Measurements from ENCODE around the gene ATG2A. TPM values are rescaled to one million over a fixed set of nuclear protein-coding genes. Genes with fewer than 3 reads are reported as not detected.

ATG2A gene
- total RNA-seq, 1 experiment from 2014 or later, result 28.6 TPM

GRCh38 chr11:64883575-64883974 is 33.4 kb downstream of the ATG2A start:
- Histone ChIP-seq H3K36me3 (ENCODE audit: insufficient read depth, low read length, poor library complexity, severe bottlenecking) (no peaks in the 10 kb centered on the region), H3K9me3 (ENCODE audit: low read depth, low read length, poor library complexity, severe bottlenecking) (no peaks in the 10 kb centered on the region), H3K4me1 (ENCODE audit: insufficient read depth, low read length, poor library complexity, severe bottlenecking) (peaks cover 5% of the 10 kb centered on the region), H3K27me3 (replicated peaks; ENCODE audit: insufficient read depth, low read depth, low read length, poor library complexity) (no peaks in the 10 kb centered on the region), H3K4me3 (ENCODE audit: low read depth, low read length, poor library complexity, severe bottlenecking) (no peak overlapping the region), H3K27ac (ENCODE audit: low read depth, low read length, poor library complexity, severe bottlenecking) (no peak overlapping the region)
- DNase-seq (ENCODE audit: low spot score), result no peak
- ChIA-PET POLR2A (ENCODE audit: low non-redundant PET) (no interaction called here), CTCF (no interaction called here)
- no TSS peak for BruUV-seq (replicated peaks)
- intact Hi-C loops (cut with micrococcal nuclease; ENCODE audit: unreplicated experiment), result no loop called here
- no peak for TF ChIP-seq EZH2 (IDR thresholded peaks at IDR 0.05; ENCODE audit: borderline replicate concordance, low read depth, low read length, poor library complexity, severe bottlenecking)

- no peak overlapping the region for H3K4me3 ChIP-seq (ENCODE audit: low read depth, low read length, poor library complexity, severe bottlenecking)
- H3K4me1 ChIP-seq (ENCODE audit: insufficient read depth, low read length, poor library complexity, severe bottlenecking), result peaks cover 9% of the 10 kb centered on the region
- CTCF ChIA-PET, result no interaction called here
- H3K36me3 ChIP-seq (ENCODE audit: insufficient read depth, low read length, poor library complexity, severe bottlenecking), result no peaks in the 10 kb centered on the region
- H3K27me3 ChIP-seq (replicated peaks; ENCODE audit: insufficient read depth, low read depth, low read length, poor library complexity), result no peaks in the 10 kb centered on the region
- no peak overlapping the region for H3K27ac ChIP-seq (ENCODE audit: low read depth, low read length, poor library complexity, severe bottlenecking)
- POLR2A ChIA-PET (ENCODE audit: low non-redundant PET), result interaction anchor here (0.7 kb wide), 1 partner anchor 14 kb away, joined by 4 read pairs; no protein-coding TSS in a partner anchor
- H3K9me3 ChIP-seq (ENCODE audit: low read depth, low read length, poor library complexity, severe bottlenecking), result no peaks in the 10 kb centered on the region
- no peak for TF ChIP-seq EZH2 (IDR thresholded peaks at IDR 0.05; ENCODE audit: borderline replicate concordance, low read depth, low read length, poor library complexity, severe bottlenecking)
- no peak for TF ChIP-seq CTCF (conservative IDR thresholded peaks at IDR 0.05; ENCODE audit: low read depth, low read length)
- no TSS peak for BruUV-seq (replicated peaks)
- DNase-seq (ENCODE audit: low spot score), result no peak
- intact Hi-C loops (cut with micrococcal nuclease; ENCODE audit: unreplicated experiment), result no loop called here
Measured at GRCh38 chr11:64882243-64882642, 34.8 kb downstream of the ATG2A start.

GRCh38 chr11:64881476-64881875 is 35.5 kb downstream of the ATG2A start:
- no peaks in the 10 kb centered on the region for H3K27me3 ChIP-seq (replicated peaks; ENCODE audit: insufficient read depth, low read depth, low read length, poor library complexity)
- H3K4me1 ChIP-seq (ENCODE audit: insufficient read depth, low read length, poor library complexity, severe bottlenecking), result peaks cover 16% of the 10 kb centered on the region
- TF ChIP-seq EZH2 (IDR thresholded peaks at IDR 0.05; ENCODE audit: borderline replicate concordance, low read depth, low read length, poor library complexity, severe bottlenecking), result no peak
- no peak for TF ChIP-seq CTCF (conservative IDR thresholded peaks at IDR 0.05; ENCODE audit: low read depth, low read length)
- intact Hi-C loops (cut with micrococcal nuclease; ENCODE audit: unreplicated experiment), result no loop called here
- no peaks in the 10 kb centered on the region for H3K36me3 ChIP-seq (ENCODE audit: insufficient read depth, low read length, poor library complexity, severe bottlenecking)
- no TSS peak for BruUV-seq (replicated peaks)
- ChIA-PET CTCF (interaction anchor here (0.5 kb wide), 1 partner anchor 10 kb away, joined by 3 read pairs; no protein-coding TSS in a partner anchor), POLR2A (ENCODE audit: low non-redundant PET) (no interaction called here)
- H3K27ac ChIP-seq (ENCODE audit: low read depth, low read length, poor library complexity, severe bottlenecking), result no peak overlapping the region
- no peak overlapping the region for H3K4me3 ChIP-seq (ENCODE audit: low read depth, low read length, poor library complexity, severe bottlenecking)
- H3K9me3 ChIP-seq (ENCODE audit: low read depth, low read length, poor library complexity, severe bottlenecking), result no peaks in the 10 kb centered on the region
- no peak for DNase-seq (ENCODE audit: low spot score)

All from A673 (cell line).